ENCODE measurements around the gene IGFBP5. TPM values are rescaled to one million over a fixed set of nuclear protein-coding genes. Genes with fewer than 3 reads are reported as not detected.

The IGFBP5 gene
- polyA plus RNA-seq, 1 donor from 2014 or later: 1.6 TPM

- H2AFZ ChIP-seq (ENCODE audit: low read depth, low read length): no peak overlapping the region
Measured at GRCh38 chr2:216717491-216717901, 22.1 kb upstream of the IGFBP5 start.

DNA sequence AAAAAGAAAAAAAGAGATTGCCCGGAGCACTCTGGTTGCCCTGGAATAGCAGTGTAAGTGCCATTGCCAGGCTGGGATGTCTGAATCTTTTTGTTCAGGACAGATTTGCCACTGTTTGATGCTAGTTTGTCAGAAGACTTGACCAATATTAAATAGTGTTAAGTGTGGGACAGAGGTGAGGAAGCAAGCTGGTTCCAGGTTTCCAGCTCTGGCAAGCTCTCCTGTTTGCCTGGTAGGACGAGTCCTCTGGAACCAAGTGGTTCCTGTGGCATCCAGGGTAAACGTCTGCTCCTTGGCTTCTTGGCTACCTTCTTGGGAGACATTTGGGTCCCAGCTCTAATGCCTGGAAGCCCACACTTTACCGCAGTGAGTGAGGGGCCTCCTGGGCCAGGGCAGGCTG, 20.8 kb upstream of the IGFBP5 start:
- H3K9ac ChIP-seq (ENCODE audit: low read length): no peak overlapping the region
- no peaks in the 10 kb centered on the region for H3K36me3 ChIP-seq (ENCODE audit: insufficient read depth, low read length)
- H3K9me2 ChIP-seq (ENCODE audit: insufficient read depth, low read length): no peaks in the 10 kb centered on the region
- H3K27me3 ChIP-seq (ENCODE audit: insufficient read depth, low read depth, low read length): no peaks in the 10 kb centered on the region
- H4K20me1 ChIP-seq (ENCODE audit: insufficient read depth): no peaks in the 10 kb centered on the region
- no peak overlapping the region for H3K4me3 ChIP-seq (ENCODE audit: low read length)
- H3F3A ChIP-seq (ENCODE audit: insufficient read depth, low read length, poor library complexity, severe bottlenecking): no peaks in the 10 kb centered on the region
- no peak overlapping the region for H2AFZ ChIP-seq (ENCODE audit: low read depth, low read length)
- no peak overlapping the region for H3K27ac ChIP-seq (ENCODE audit: low read length)
- no peaks in the 10 kb centered on the region for H3K79me2 ChIP-seq (replicated peaks; ENCODE audit: insufficient read depth, low read length)
- no peaks in the 10 kb centered on the region for H3K9me3 ChIP-seq (ENCODE audit: low read length)
- no peak overlapping the region for H3K4me2 ChIP-seq (ENCODE audit: low read length)
- TF ChIP-seq SMC3 (conservative IDR thresholded peaks at IDR 0.05; ENCODE audit: poor library complexity) (no peak), TAF1 (IDR thresholded peaks at IDR 0.05; ENCODE audit: low read depth) (no peak), CTCF (IDR thresholded peaks at IDR 0.05; ENCODE audit: poor library complexity, severe bottlenecking) (no peak), EP300 (conservative IDR thresholded peaks at IDR 0.05; ENCODE audit: poor library complexity, severe bottlenecking) (no peak), POLR2AphosphoS5 (IDR thresholded peaks at IDR 0.05) (no peak), RAD21 (conservative IDR thresholded peaks at IDR 0.05) (no peak), EZH2 (IDR thresholded peaks at IDR 0.05; ENCODE audit: borderline replicate concordance, insufficient read depth, low read length, poor library complexity, severe bottlenecking) (no peak)
- TF ChIP-seq, protein P1, sequence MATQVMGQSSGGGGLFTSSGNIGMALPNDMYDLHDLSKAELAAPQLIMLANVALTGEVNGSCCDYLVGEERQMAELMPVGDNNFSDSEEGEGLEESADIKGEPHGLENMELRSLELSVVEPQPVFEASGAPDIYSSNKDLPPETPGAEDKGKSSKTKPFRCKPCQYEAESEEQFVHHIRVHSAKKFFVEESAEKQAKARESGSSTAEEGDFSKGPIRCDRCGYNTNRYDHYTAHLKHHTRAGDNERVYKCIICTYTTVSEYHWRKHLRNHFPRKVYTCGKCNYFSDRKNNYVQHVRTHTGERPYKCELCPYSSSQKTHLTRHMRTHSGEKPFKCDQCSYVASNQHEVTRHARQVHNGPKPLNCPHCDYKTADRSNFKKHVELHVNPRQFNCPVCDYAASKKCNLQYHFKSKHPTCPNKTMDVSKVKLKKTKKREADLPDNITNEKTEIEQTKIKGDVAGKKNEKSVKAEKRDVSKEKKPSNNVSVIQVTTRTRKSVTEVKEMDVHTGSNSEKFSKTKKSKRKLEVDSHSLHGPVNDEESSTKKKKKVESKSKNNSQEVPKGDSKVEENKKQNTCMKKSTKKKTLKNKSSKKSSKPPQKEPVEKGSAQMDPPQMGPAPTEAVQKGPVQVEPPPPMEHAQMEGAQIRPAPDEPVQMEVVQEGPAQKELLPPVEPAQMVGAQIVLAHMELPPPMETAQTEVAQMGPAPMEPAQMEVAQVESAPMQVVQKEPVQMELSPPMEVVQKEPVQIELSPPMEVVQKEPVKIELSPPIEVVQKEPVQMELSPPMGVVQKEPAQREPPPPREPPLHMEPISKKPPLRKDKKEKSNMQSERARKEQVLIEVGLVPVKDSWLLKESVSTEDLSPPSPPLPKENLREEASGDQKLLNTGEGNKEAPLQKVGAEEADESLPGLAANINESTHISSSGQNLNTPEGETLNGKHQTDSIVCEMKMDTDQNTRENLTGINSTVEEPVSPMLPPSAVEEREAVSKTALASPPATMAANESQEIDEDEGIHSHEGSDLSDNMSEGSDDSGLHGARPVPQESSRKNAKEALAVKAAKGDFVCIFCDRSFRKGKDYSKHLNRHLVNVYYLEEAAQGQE (IDR thresholded peaks at IDR 0.05; ENCODE audit: borderline replicate concordance): no peak

More at GRCh38 chr2:216717491-216717901, 22.1 kb upstream of the IGFBP5 start:
- Histone ChIP-seq H4K20me1 (ENCODE audit: insufficient read depth) (no peaks in the 10 kb centered on the region), H3K9me2 (ENCODE audit: insufficient read depth, low read length) (no peaks in the 10 kb centered on the region), H3K79me2 (replicated peaks; ENCODE audit: insufficient read depth, low read length) (no peaks in the 10 kb centered on the region), H3K9me3 (ENCODE audit: low read length) (no peaks in the 10 kb centered on the region), H3K9ac (ENCODE audit: low read length) (no peak overlapping the region), H3K4me3 (ENCODE audit: low read length) (no peak overlapping the region), H3K27ac (ENCODE audit: low read length) (no peak overlapping the region), H3K27me3 (ENCODE audit: insufficient read depth, low read depth, low read length) (no peaks in the 10 kb centered on the region), H3F3A (ENCODE audit: insufficient read depth, low read length, poor library complexity, severe bottlenecking) (no peaks in the 10 kb centered on the region), H3K36me3 (ENCODE audit: insufficient read depth, low read length) (no peaks in the 10 kb centered on the region), H3K4me2 (ENCODE audit: low read length) (no peak overlapping the region)
- no peak for TF ChIP-seq RAD21 (conservative IDR thresholded peaks at IDR 0.05)

DNA sequence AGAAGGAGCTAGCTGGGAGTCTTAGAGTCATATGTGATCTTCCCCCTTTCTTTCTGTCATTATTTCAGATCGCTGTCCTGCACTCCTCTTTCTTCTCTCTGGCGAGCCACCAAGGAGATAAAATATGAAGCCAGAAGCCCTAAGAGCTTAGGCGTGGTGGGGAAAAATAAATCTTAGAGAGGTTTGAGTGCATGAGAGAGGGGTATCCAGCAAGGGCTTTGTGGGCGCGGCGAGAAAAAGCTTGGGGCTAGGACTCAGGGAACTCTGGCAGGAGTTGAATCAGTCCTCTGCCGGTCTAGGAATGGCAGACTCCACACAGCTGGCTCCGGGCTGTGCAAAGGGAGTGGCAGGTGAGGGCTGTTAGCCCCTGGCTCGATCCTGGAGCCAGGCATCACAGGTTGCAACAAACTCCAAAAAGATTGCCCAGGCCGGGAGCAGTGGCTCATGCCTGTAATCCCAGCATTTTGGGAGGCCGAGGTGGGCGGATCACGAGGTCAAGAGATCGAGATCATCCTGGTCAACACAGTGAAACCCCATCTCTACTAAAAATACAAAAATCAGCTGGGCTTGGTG, 20.1 kb upstream of the IGFBP5 start:
- TF ChIP-seq POLR2AphosphoS5 (IDR thresholded peaks at IDR 0.05) (no peak), EP300 (conservative IDR thresholded peaks at IDR 0.05; ENCODE audit: poor library complexity, severe bottlenecking) (no peak), SMC3 (conservative IDR thresholded peaks at IDR 0.05; ENCODE audit: poor library complexity) (no peak), CTCF (IDR thresholded peaks at IDR 0.05; ENCODE audit: poor library complexity, severe bottlenecking) (no peak), TAF1 (IDR thresholded peaks at IDR 0.05; ENCODE audit: low read depth) (no peak), EZH2 (IDR thresholded peaks at IDR 0.05; ENCODE audit: borderline replicate concordance, insufficient read depth, low read length, poor library complexity, severe bottlenecking) (no peak), RAD21 (conservative IDR thresholded peaks at IDR 0.05) (no peak), MXI1 (conservative IDR thresholded peaks at IDR 0.05; ENCODE audit: poor library complexity, severe bottlenecking) (no peak)
- TF ChIP-seq, protein P1 (IDR thresholded peaks at IDR 0.05; ENCODE audit: borderline replicate concordance): no peak
- no peak overlapping the region for H2AFZ ChIP-seq (ENCODE audit: low read depth, low read length)
- H3K27me3 ChIP-seq (ENCODE audit: insufficient read depth, low read depth, low read length): no peaks in the 10 kb centered on the region

More for the DNA sequence above, 20.1 kb upstream of the IGFBP5 start:
- H3K27ac ChIP-seq (ENCODE audit: low read length): no peak overlapping the region
- H3F3A ChIP-seq (ENCODE audit: insufficient read depth, low read length, poor library complexity, severe bottlenecking): no peaks in the 10 kb centered on the region
- H4K20me1 ChIP-seq (ENCODE audit: insufficient read depth): no peaks in the 10 kb centered on the region
- H3K9me3 ChIP-seq (ENCODE audit: low read length): no peaks in the 10 kb centered on the region
- H3K79me2 ChIP-seq (replicated peaks; ENCODE audit: insufficient read depth, low read length): no peaks in the 10 kb centered on the region
- no peaks in the 10 kb centered on the region for H3K9me2 ChIP-seq (ENCODE audit: insufficient read depth, low read length)
- no peak overlapping the region for H3K4me2 ChIP-seq (ENCODE audit: low read length)
- no peaks in the 10 kb centered on the region for H3K36me3 ChIP-seq (ENCODE audit: insufficient read depth, low read length)
- H3K4me3 ChIP-seq (ENCODE audit: low read length): no peak overlapping the region
- H3K9ac ChIP-seq (ENCODE audit: low read length): no peak overlapping the region
